H9 (cell line): ENCODE data around the gene CACNA2D3. TPM values are rescaled to one million over a fixed set of nuclear protein-coding genes. Genes with fewer than 3 reads are reported as not detected.

ENCODE experiments used
- DNase-seq: peaks from one replicate; pipeline ENCODE4 v3.0.0-alpha.2; 2017
- H2AFZ ChIP-seq: one replicate; pipeline ENCODE4 v1.6.1; 2013; ENCODE audit warnings: mild to moderate bottlenecking, low read length, control low read depth, moderate library complexity
- H2AK5ac ChIP-seq: 2 replicates; pipeline ENCODE4 v1.6.1; 2013; ENCODE audit warnings: low read length, control low read depth, mixed read lengths; ENCODE audit not compliant: insufficient read length
- H2BK120ac ChIP-seq: one replicate; pipeline ENCODE4 v1.6.1; 2013; ENCODE audit warnings: low read depth, mild to moderate bottlenecking, low read length, control low read depth, inconsistent platforms; ENCODE audit not compliant: poor library complexity, severe bottlenecking
- H2BK12ac ChIP-seq: 2 replicates; pipeline ENCODE4 v1.6.1; 2013; ENCODE audit warnings: low read length, control low read depth, mixed read lengths, low read depth; ENCODE audit not compliant: insufficient read length
- H2BK15ac ChIP-seq: 2 replicates; pipeline ENCODE4 v1.6.1; 2013; ENCODE audit warnings: low read depth, low read length, control low read depth
- H2BK20ac ChIP-seq: one replicate; pipeline ENCODE4 v1.6.1; 2013; ENCODE audit warnings: low read depth, mild to moderate bottlenecking, low read length, control low read depth, inconsistent platforms; ENCODE audit not compliant: poor library complexity, severe bottlenecking
- H2BK5ac ChIP-seq: 2 replicates; pipeline ENCODE4 v1.6.1; 2013; ENCODE audit warnings: low read length, control low read depth, mixed read lengths; ENCODE audit not compliant: insufficient read length
- H3K14ac ChIP-seq: 2 replicates; pipeline ENCODE4 v1.6.1; 2013; ENCODE audit warnings: low read length, control low read depth; ENCODE audit not compliant: insufficient read depth
- H3K18ac ChIP-seq: 2 replicates; pipeline ENCODE4 v1.6.1; 2013; ENCODE audit warnings: low read depth, mild to moderate bottlenecking, mixed read lengths, low read length, control low read depth; ENCODE audit not compliant: insufficient read length
- H3K23ac ChIP-seq: 2 replicates; pipeline ENCODE4 v1.6.1; 2013; ENCODE audit warnings: low read length, control low read depth, mixed read lengths, low read depth; ENCODE audit not compliant: insufficient read length
- H3K23me2 ChIP-seq: 2 replicates; pipeline ENCODE4 v1.6.1; 2013; ENCODE audit warnings: low read depth, mild to moderate bottlenecking, mixed read lengths, low read length, control low read depth; ENCODE audit not compliant: insufficient read length, poor library complexity, severe bottlenecking
- H3K27ac ChIP-seq: 2 replicates; pipeline ENCODE4 v1.5.1; 2013; ENCODE audit warnings: low read length, control low read depth, mixed read lengths, low read depth; ENCODE audit not compliant: insufficient read length
- H3K27me3 ChIP-seq: 2 replicates; pipeline ENCODE4 v1.6.1; 2013; ENCODE audit warnings: low read length, control low read depth, inconsistent platforms; ENCODE audit not compliant: insufficient read depth
- H3K4ac ChIP-seq: 2 replicates; pipeline ENCODE4 v1.6.1; 2013; ENCODE audit warnings: low read depth, mild to moderate bottlenecking, control low read depth, inconsistent platforms, low read length, moderate library complexity
- H3K4me1 ChIP-seq: 2 replicates; pipeline ENCODE4 v1.6.1; 2013; ENCODE audit warnings: low read length, control low read depth, inconsistent platforms; ENCODE audit not compliant: insufficient read depth
- H3K4me2 ChIP-seq: 2 replicates; pipeline ENCODE4 v1.6.1; 2013; ENCODE audit warnings: low read length, control low read depth, mixed read lengths; ENCODE audit not compliant: insufficient read length, insufficient read depth
- H3K56ac ChIP-seq: 2 replicates; pipeline ENCODE4 v1.6.1; 2013; ENCODE audit warnings: low read depth, mild to moderate bottlenecking, mixed read lengths, low read length, control low read depth; ENCODE audit not compliant: insufficient read length
- H3K79me1 ChIP-seq: 2 replicates; pipeline ENCODE4 v1.6.1; 2013; ENCODE audit warnings: low read depth, mild to moderate bottlenecking, moderate library complexity, low read length, control low read depth, inconsistent platforms; ENCODE audit not compliant: insufficient read depth, poor library complexity, severe bottlenecking
- H3K79me2 ChIP-seq: 2 replicates; pipeline ENCODE4 v1.6.1; 2013; ENCODE audit warnings: low read length, control low read depth, inconsistent platforms; ENCODE audit not compliant: insufficient read depth
- H3K9ac ChIP-seq: 2 replicates; pipeline ENCODE4 v1.6.1; 2013; ENCODE audit warnings: low read length, control low read depth, mixed read lengths; ENCODE audit not compliant: insufficient read length; ENCODE audit errors: extremely low read depth
- H3K9me3 ChIP-seq: one replicate; pipeline ENCODE4 v1.6.1; 2013; ENCODE audit warnings: low read depth, low read length, inconsistent platforms; ENCODE audit not compliant: control insufficient read depth
- H3T11ph ChIP-seq: one replicate; pipeline ENCODE4 v1.6.1; 2013; ENCODE audit warnings: mild to moderate bottlenecking, low read length, control low read depth, inconsistent platforms
- H4K20me1 ChIP-seq: one replicate; pipeline ENCODE4 v1.6.1; 2013; ENCODE audit not compliant: control insufficient read depth, insufficient read length, insufficient read depth
- H4K5ac ChIP-seq: 2 replicates; pipeline ENCODE4 v1.6.1; 2013; ENCODE audit warnings: low read depth, mild to moderate bottlenecking, mixed read lengths, low read length, control low read depth; ENCODE audit not compliant: insufficient read length
- H4K8ac ChIP-seq: replicated peaks from 2 replicates; pipeline ENCODE4 v1.6.1; 2013; ENCODE audit warnings: low read length, control low read depth, mixed read lengths, low read depth; ENCODE audit not compliant: insufficient read length
- H4K91ac ChIP-seq: 2 replicates; pipeline ENCODE4 v1.6.1; 2013; ENCODE audit warnings: low read depth, mild to moderate bottlenecking, moderate library complexity, mixed read lengths, low read length, control low read depth; ENCODE audit not compliant: insufficient read length
- H3K27ac Mint-ChIP-seq, 3 experiments: 2 replicates in 2 of 3; 3 replicates in 1 of 3; pipeline ENCODE4 v1.8.0; 2020 to 2021; ENCODE audit warnings: mixed read lengths in 3 of 3, mild to moderate bottlenecking in 1 of 3, moderate library complexity in 1 of 3
- H3K27me3 Mint-ChIP-seq: 2 replicates; pipeline ENCODE4 v1.8.0; 2021; ENCODE audit warnings: low read depth, mild to moderate bottlenecking, moderate library complexity, mixed read lengths
- H3K36me3 Mint-ChIP-seq, 3 experiments: 2 replicates in 2 of 3; 3 replicates in 1 of 3; pipeline ENCODE4 v1.8.0; 2020 to 2021; ENCODE audit warnings: low read depth in 3 of 3, mixed read lengths in 3 of 3; ENCODE audit not compliant: insufficient read depth in 1 of 3
- H3K4me1 Mint-ChIP-seq, 2 experiments: 2 replicates each; pipeline ENCODE4 v1.8.0; 2020; ENCODE audit warnings: mixed read lengths in 2 of 2
- H3K4me3 Mint-ChIP-seq, 2 experiments: 2 replicates in 1 of 2; 3 replicates in 1 of 2; pipeline ENCODE4 v1.8.0; 2020 to 2021; ENCODE audit warnings: mild to moderate bottlenecking in 2 of 2, mixed read lengths in 2 of 2, moderate library complexity in 1 of 2
- H3K9me3 Mint-ChIP-seq, 2 experiments: 2 replicates in 1 of 2; 3 replicates in 1 of 2; pipeline ENCODE4 v1.8.0; 2020; ENCODE audit warnings: mild to moderate bottlenecking in 2 of 2, mixed read lengths in 2 of 2, moderate library complexity in 1 of 2
- CTCF ChIP-seq: fragments of 200-600 bp; sonication (generic); conservative IDR thresholded peaks from 3 replicates; pipeline ENCODE4 v1.8.0; 2021; ENCODE audit warnings: antibody characterized with exemption, mild to moderate bottlenecking
- WGBS: extraction: QIAGEN DNeasy Blood & Tissue Kit; methylation state at CpG from one replicate; pipeline ENCODE4 v1.1.7; 2013; ENCODE audit warnings: missing lambda C conversion rate, low lambda C conversion rate, mixed read lengths; ENCODE audit not compliant: insufficient read length; ENCODE audit errors: extremely low coverage; 5-methylcytosine and 5-hydroxymethylcytosine counted together
- total RNA-seq: library from RNA; stranded (reverse); gene quantifications from 2 replicates; pipeline ENCODE4 v1.2.1, GENCODE V29; 2021

Gene CACNA2D3
- total RNA-seq, 1 experiment from 2014 or later = 3.2 TPM

DNA sequence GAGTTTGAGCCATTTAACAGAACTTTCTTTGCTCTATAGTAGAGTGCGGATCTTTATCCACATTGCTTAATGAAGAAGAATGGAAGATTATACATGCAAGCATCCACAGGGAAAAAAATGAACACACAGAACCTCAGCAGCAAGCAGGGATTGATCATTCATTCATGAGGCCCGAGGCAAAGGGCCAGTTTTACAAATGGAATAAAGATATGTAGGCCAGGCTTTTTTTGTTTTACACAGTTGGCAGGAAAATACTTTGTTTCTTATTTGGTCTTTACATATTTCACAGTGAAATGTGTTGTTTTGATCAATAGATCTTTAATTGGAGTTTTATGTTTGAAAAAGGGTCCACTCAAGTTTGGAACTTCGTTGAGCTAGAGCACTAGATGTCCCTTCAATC lies 688.0 kb downstream of the CACNA2D3 start:
- Histone ChIP-seq H2BK20ac (no peak overlapping the region), H2AFZ (no peak overlapping the region), H3K27ac (no peak overlapping the region), H3K56ac (no peak overlapping the region), H3K9ac (no peak overlapping the region), H3K4me1 (no peaks in the 10 kb centered on the region), H4K20me1 (no peaks in the 10 kb centered on the region), H3K18ac (no peak overlapping the region), H3K4me2 (no peak overlapping the region), H3K9me3 (no peaks in the 10 kb centered on the region), H2BK12ac (no peak overlapping the region), H4K91ac (no peak overlapping the region), H2BK15ac (no peak overlapping the region), H3K4ac (no peak overlapping the region), H4K5ac (no peak overlapping the region), H4K8ac (no peak overlapping the region), H3K23ac (no peak overlapping the region), H3K27me3 (no peaks in the 10 kb centered on the region), H3K23me2 (no peaks in the 10 kb centered on the region), H3K79me2 (no peaks in the 10 kb centered on the region), H2BK120ac (no peak overlapping the region), H3T11ph (no peak overlapping the region), H2BK5ac (no peak overlapping the region), H2AK5ac (no peak overlapping the region), H3K14ac (no peak overlapping the region), H3K79me1 (no peaks in the 10 kb centered on the region)
- Mint-ChIP-seq H3K27ac (no peak overlapping the region), H3K27me3 (peaks cover 17% of the 10 kb centered on the region), H3K4me3 (no peak overlapping the region), H3K36me3 (0 out of 7 replicates have a peak, but pooled peaks cover 0 to 6% (median 0%) of the 10 kb centered on the region in 3 experiments), H3K9me3 (peaks cover 0 to 2% of the 10 kb centered on the region in 2 experiments; a peak in 1 of 5 replicates), H3K4me1 (no peaks in the 10 kb centered on the region)
- no peak for TF ChIP-seq CTCF
- DNase-seq = no peak
- no CpG with 5 or more reads among the region's 3 CpGs for WGBS
